Measurements from ENCODE around the gene ATF4.

GRCh38 chr22:39570226-39570625, 49.9 kb downstream of the ATF4 start:
- TF ChIP-seq POLR2AphosphoS5 (IDR thresholded peaks at IDR 0.05; ENCODE audit: insufficient read depth, low read depth, low read length) (no peak), MYC (IDR thresholded peaks at IDR 0.05; ENCODE audit: low read depth, low read length) (no peak), GATA2 (IDR thresholded peaks at IDR 0.05; ENCODE audit: insufficient read depth, insufficient read length, low read depth, low read length) (no peak), EZH2 (IDR thresholded peaks at IDR 0.05; ENCODE audit: borderline replicate concordance, low read depth, low read length, severe bottlenecking) (no peak), MAX (IDR thresholded peaks at IDR 0.05; ENCODE audit: insufficient read depth, insufficient read length) (no peak), POLR2A (IDR thresholded peaks at IDR 0.05; ENCODE audit: low read depth, low read length) (no peak)
- TF ChIP-seq, protein P1, sequence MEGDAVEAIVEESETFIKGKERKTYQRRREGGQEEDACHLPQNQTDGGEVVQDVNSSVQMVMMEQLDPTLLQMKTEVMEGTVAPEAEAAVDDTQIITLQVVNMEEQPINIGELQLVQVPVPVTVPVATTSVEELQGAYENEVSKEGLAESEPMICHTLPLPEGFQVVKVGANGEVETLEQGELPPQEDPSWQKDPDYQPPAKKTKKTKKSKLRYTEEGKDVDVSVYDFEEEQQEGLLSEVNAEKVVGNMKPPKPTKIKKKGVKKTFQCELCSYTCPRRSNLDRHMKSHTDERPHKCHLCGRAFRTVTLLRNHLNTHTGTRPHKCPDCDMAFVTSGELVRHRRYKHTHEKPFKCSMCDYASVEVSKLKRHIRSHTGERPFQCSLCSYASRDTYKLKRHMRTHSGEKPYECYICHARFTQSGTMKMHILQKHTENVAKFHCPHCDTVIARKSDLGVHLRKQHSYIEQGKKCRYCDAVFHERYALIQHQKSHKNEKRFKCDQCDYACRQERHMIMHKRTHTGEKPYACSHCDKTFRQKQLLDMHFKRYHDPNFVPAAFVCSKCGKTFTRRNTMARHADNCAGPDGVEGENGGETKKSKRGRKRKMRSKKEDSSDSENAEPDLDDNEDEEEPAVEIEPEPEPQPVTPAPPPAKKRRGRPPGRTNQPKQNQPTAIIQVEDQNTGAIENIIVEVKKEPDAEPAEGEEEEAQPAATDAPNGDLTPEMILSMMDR (IDR thresholded peaks at IDR 0.05; ENCODE audit: extremely low read depth in 1 of 2, insufficient read depth in 1 of 2, low read depth in 1 of 2, low read length in 2 of 2), result no peak
